Mononuclear cell (primary cell): ENCODE data around the gene HELLS. TPM values are rescaled to one million over a fixed set of nuclear protein-coding genes. Genes with fewer than 3 reads are reported as not detected.
"Not testable (repeated sequence)": the region's sequence is repeated elsewhere in the genome, so short reads cannot be mapped to it uniquely, and the experiment has no call there.

Source experiments
- H3K27me3 ChIP-seq: 2 replicates; pipeline ENCODE4 v1.6.0; 2011; ENCODE audit warnings: low read length, control low read depth; ENCODE audit not compliant: insufficient read depth
- H3K4me1 ChIP-seq: 2 replicates; pipeline ENCODE4 v1.5.1; 2011; ENCODE audit warnings: mild to moderate bottlenecking, low read length, control low read depth; ENCODE audit not compliant: insufficient read depth
- H3K4me3 ChIP-seq: 2 replicates; pipeline ENCODE4 v1.5.1; 2011; ENCODE audit warnings: mild to moderate bottlenecking, low read length, moderate library complexity
- H3K9me3 ChIP-seq: 2 replicates; pipeline ENCODE4 v1.5.1; 2011; ENCODE audit warnings: low read depth, mild to moderate bottlenecking, control low read depth, low read length
- total RNA-seq: library from RNA; depleted of rRNA; stranded (reverse); fragments of >200 nt; gene quantifications from one replicate; pipeline ENCODE4 v1.2.3, GENCODE V29; 2012

The HELLS gene
- 19.7 TPM for total RNA-seq

GRCh38 chr10:94545391-94546048, at the start of gene HELLS:
Gene HELLS (plus strand): TSS chr10:94545788. CDS start chr10:94545922, 134 bp downstream.
- H3K4me1 ChIP-seq: peaks cover 21% of the 10 kb centered on the region
- H3K4me3 ChIP-seq: peak within 1 kb of the TSS; percentile 86
- H3K9me3 ChIP-seq: no peaks in the 10 kb centered on the region
- no peaks in the 10 kb centered on the region for H3K27me3 ChIP-seq

GRCh38 chr10:94496010-94496409, 49.6 kb upstream of the HELLS start:
- Histone ChIP-seq H3K4me3 (no peak overlapping the region), H3K4me1 (no peaks in the 10 kb centered on the region), H3K9me3 (no peaks in the 10 kb centered on the region), H3K27me3 (no peaks in the 10 kb centered on the region)

GRCh38 chr10:94496646-94497045, 48.9 kb upstream of the HELLS start:
- Histone ChIP-seq H3K9me3 (no peaks in the 10 kb centered on the region), H3K4me3 (no peak overlapping the region), H3K27me3 (no peaks in the 10 kb centered on the region), H3K4me1 (no peaks in the 10 kb centered on the region)

- Histone ChIP-seq H3K27me3 (no peaks in the 10 kb centered on the region), H3K9me3 (no peaks in the 10 kb centered on the region), H3K4me3 (no peak overlapping the region)
Measured at GRCh38 chr10:94500063-94500462, 45.5 kb upstream of the HELLS start.

GRCh38 chr10:94521276-94522250, 24.0 kb upstream of the HELLS start:
- H3K27me3 ChIP-seq: no peaks in the 10 kb centered on the region
- H3K4me1 ChIP-seq: no peaks in the 10 kb centered on the region
- no peaks in the 10 kb centered on the region for H3K9me3 ChIP-seq
- no peak overlapping the region for H3K4me3 ChIP-seq

More at GRCh38 chr10:94500063-94500462, 45.5 kb upstream of the HELLS start:
- H3K4me1 ChIP-seq: no peaks in the 10 kb centered on the region

GRCh38 chr10:94524146-94524545, 21.4 kb upstream of the HELLS start:
- no peaks in the 10 kb centered on the region for H3K4me1 ChIP-seq
- no peaks in the 10 kb centered on the region for H3K9me3 ChIP-seq
- H3K27me3 ChIP-seq: no peaks in the 10 kb centered on the region
- no peak overlapping the region for H3K4me3 ChIP-seq

- no peaks in the 10 kb centered on the region for H3K4me1 ChIP-seq
- no peak overlapping the region for H3K4me3 ChIP-seq
- no peaks in the 10 kb centered on the region for H3K9me3 ChIP-seq
- no peaks in the 10 kb centered on the region for H3K27me3 ChIP-seq
Measured at GRCh38 chr10:94524711-94525110, 20.9 kb upstream of the HELLS start.

GRCh38 chr10:94531550-94531949, 14.0 kb upstream of the HELLS start:
- H3K4me3 ChIP-seq, H3K9me3 ChIP-seq, H3K27me3 ChIP-seq, H3K4me1 ChIP-seq: not testable (repeated sequence)

GRCh38 chr10:94533027-94533426, 12.6 kb upstream of the HELLS start:
- no peaks in the 10 kb centered on the region for H3K9me3 ChIP-seq
- no peaks in the 10 kb centered on the region for H3K4me1 ChIP-seq
- no peak overlapping the region for H3K4me3 ChIP-seq
- H3K27me3 ChIP-seq: no peaks in the 10 kb centered on the region

GRCh38 chr10:94542282-94542681, 3.3 kb upstream of the HELLS start:
- not testable (repeated sequence) for H3K9me3 ChIP-seq, H3K4me3 ChIP-seq, H3K27me3 ChIP-seq
- H3K4me1 ChIP-seq: peaks cover 21% of the 10 kb centered on the region

- Histone ChIP-seq H3K9me3 (no peaks in the 10 kb centered on the region), H3K4me3 (peak overlapping the region; percentile 86), H3K4me1 (peaks cover 21% of the 10 kb centered on the region), H3K27me3 (no peaks in the 10 kb centered on the region)
Measured at GRCh38 chr10:94546049-94546900, 687 bp downstream of the HELLS start.

GRCh38 chr10:94546901-94547185, 1.3 kb downstream of the HELLS start:
- Histone ChIP-seq H3K4me3 (no peak overlapping the region), H3K9me3 (no peaks in the 10 kb centered on the region), H3K4me1 (peaks cover 21% of the 10 kb centered on the region), H3K27me3 (no peaks in the 10 kb centered on the region)

- peaks cover 19% of the 10 kb centered on the region for H3K4me1 ChIP-seq
- no peak overlapping the region for H3K4me3 ChIP-seq
- no peaks in the 10 kb centered on the region for H3K27me3 ChIP-seq
- no peaks in the 10 kb centered on the region for H3K9me3 ChIP-seq
Measured at GRCh38 chr10:94549221-94549620, 3.6 kb downstream of the HELLS start.

- not testable (repeated sequence) for H3K4me3 ChIP-seq, H3K4me1 ChIP-seq, H3K9me3 ChIP-seq, H3K27me3 ChIP-seq
Measured at GRCh38 chr10:94567714-94568307, 22.2 kb downstream of the HELLS start.

GRCh38 chr10:94571081-94571480, 25.5 kb downstream of the HELLS start:
- H3K9me3 ChIP-seq: no peaks in the 10 kb centered on the region
- H3K4me3 ChIP-seq: no peak overlapping the region
- no peaks in the 10 kb centered on the region for H3K27me3 ChIP-seq
- no peaks in the 10 kb centered on the region for H3K4me1 ChIP-seq
